NCI-H2171 (cell line): Measurements from ENCODE around the gene EIF4G3.
"Not testable (repeated sequence)": the region's sequence is repeated elsewhere in the genome, so short reads cannot be mapped to it uniquely, and the experiment has no call there.

Experiments
- DNase-seq: peaks from one replicate; lab custom pipeline; 2025; lab: John Stamatoyannopoulos, UW

The EIF4G3 gene

DNA sequence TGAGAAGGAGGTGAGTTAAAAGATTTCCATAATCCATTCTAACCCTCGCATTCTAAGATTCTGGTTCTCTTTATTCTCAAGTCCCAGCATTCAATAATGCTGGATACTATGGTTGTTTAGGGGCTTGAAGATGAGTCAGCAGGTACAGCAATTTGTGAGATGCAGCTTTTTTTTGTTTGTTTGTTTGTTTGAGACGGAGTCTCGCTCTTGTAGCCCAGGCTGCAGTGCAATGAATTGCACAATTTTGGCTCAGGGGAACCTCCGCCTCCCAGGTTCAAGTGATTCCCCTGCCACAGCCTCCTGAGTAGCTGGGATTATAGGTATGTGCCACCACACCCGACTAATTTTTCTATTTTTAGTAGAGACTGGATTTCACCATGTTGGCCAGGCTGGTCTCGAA is 23.3 kb downstream of the EIF4G3 start:
- no peak for DNase-seq

DNA sequence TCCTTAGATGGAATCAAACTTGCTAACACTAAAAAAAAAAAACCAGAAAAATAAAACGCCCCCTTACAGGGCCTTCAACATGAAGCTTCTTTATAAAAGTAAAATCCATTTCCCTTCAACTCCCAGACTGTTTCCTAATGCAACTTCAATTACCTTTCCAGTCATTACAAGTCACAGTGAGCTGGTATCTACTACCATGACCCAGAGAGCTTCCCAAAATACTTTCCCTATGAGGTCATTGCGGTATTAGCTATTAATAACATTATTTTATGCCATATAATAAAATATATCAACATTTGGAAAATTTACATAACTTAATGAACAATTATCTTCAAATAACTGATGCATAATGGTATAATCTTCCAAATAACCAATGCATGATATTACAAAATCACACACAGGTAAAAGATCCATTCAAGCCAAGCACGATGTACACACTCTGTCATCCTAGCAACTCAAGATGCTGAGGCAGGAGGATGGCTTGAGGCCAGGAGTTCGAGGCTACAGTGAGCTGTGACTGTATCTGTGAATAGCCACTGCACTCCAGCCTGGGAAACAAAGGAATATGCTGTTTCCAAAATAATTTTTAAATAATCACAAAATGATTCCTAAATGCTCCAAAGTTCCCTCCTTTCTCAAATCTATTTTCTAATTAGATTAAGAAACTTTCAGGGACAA is 24.1 kb downstream of the EIF4G3 start:
- DNase-seq = no peak

DNA sequence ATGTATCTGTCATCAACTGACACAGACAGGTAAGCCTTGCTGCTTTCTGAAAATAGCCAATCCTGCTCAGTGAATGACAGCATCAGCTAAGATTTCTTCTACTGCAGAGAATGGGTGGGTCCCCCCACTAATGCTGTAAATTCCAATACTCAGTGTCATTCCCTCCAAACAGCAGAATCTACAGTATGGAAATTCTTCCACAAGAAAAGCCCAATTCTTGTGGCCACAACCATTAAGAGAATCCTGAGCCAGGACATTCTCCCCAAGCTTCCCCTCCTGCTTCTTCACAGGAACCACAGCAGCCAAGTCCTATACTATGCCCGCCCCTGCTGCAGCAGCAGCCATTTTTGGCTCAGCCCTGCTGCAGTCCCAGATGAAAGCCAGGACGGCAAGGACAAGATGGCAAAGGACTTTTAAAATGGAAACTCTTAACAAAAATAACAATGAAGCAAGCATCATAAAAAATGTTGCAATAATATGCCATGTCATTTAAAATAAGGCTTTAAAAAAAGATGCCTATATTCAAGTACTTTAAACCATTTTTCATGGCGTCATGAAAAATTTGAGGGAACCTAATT is 26.8 kb downstream of the EIF4G3 start:
- DNase-seq = no peak

DNA sequence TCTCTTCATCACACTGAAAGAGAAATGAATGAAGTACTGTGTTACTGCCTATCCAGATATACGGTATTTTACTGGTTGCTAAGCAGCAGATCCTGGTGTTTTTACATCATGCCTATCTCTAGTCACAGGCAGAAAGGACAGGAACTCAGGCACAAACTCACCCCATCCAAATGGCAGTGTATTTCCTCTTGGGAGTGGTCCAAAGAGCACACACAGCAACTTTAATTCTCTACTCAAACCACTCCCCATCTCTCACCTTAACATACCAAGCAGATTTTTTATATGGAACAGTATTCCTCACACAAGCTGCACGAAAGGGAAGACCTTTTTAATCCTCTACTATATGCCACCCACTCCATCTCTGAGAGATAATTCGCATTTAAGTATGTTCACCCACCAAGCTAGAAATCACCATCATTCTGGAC is 27.3 kb downstream of the EIF4G3 start:
- no peak for DNase-seq

DNA sequence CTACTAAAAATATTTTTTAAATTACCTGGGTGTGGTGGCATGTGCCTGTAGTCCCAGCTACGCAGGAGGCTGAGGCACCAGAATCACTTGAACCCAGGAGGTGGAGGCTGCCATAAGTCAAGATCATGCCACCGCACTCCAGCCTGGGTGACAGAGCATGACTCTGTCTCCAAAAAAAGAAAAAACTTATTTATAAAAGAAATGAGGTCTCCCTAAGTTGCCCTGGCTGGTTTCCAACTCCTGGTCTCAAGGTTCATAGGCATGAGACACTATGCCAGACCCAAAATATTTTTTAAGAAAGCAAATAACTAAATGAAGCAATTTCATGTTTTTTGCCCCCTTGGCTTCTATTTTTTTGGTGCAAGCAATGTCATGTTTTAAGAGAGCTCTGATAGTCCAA is 32.9 kb downstream of the EIF4G3 start:
- DNase-seq = no peak

DNA sequence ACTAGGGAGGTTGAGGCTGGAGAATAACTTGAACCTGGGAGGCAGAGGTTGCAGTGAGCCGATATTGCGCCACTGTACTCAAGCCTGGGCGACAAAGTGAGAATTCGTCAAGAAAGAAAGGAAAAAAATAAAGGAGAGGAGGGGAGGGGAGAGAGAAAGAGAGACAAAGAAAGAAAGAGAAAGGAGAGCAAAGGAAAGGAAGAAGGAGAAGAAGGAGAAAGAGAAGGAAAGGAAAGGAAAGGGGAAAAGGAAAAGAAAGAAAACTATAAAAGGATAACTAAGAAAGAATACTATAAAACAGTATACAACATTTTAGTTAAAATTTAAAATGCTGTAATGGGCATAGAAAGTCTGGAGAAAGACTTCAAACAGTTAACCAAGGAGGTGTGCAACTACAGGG is 33.6 kb downstream of the EIF4G3 start:
- no peak for DNase-seq

DNA sequence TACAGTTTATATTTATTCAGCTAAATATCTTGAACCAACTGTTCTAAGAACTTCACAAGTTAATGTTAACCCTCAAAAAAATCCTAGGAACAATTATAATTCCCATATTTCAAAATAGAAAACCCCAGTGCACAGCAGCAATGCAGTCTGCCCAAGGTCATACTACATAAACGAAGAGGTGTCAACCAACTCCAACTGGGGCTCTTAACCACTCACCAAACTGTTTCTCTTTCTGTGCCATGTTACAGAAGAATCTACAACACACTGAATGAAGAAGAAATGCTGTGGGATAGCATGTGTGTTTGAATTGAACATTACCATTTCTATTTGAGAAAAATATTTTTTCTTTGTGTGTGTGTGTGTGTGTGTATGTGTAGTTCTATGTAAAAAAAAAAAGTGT is 35.7 kb downstream of the EIF4G3 start:
- no peak for DNase-seq

DNA sequence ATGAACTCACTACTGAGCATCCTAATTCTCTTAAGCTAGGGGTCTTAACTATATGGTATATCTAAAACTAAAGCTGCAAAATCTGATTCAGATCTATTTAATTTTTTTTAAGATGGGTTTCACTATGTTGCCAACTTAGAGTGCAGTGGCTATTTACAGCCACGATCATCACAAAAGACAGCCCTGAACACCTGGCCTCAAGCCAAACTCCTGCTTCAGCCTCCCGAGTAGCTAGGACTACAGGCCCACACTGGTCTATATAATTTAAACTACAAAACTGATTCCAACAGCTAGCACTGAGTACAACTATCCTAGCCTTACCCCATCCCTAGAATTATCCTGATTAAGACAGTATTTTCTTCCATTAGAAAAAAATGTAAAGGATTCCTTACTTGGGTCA is 37.1 kb downstream of the EIF4G3 start:
- no peak for DNase-seq

DNA sequence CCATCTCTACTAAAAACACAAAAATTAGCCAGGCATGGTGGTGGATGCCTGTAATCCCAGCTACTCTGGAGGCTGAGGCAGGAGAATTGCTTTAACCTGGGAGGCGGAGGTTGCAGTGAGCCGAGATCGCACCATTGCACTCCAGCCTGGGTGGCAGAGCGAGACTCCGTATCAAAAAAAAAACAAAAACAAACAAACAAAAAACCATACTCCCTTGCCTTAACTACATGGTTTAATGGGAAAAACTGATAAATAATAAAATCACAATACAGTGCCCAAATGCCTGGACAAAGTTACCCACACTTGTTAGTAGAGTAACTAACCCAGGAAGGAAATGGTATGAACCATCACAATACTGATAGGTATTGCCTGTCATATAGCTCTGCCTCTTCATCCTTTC is 40.4 kb downstream of the EIF4G3 start:
- not testable (repeated sequence) for DNase-seq

DNA sequence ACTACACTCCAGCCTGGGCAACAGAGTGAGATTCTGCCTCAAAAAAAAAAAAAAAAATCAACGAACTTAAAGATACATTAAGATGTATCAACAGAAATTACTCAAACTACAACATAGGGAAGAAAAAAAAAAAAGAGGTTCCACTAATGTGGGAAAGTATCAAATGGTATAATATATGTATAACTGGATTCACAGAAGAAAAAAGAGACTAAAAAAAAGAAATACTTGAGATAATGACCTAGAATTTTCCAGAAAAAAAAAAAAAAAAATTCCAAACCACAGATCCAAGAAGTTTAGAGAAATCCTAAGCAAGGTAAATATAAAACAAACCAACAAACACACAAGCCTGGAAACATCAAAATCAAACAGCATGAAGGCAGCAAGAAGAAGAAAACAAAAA is 45.5 kb downstream of the EIF4G3 start:
- DNase-seq = no peak

DNA sequence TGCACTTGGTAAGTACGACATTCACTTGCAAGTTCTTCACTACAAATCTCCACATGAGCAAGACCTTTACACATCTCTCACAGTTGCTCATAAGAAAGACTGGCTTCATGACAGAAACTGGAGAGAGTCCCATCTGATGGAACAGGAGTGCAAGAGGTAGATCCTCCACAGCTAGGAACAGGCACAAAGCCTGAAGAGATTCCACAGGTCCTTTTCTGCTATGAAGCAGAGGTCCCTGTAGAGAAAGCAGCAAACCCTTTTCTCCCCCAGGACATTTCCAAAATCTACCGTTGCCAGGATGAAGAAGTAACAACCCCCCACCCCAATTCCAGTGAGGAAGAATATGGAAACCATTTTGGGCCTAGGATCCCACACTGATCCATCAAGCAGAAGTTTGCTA is 47.3 kb downstream of the EIF4G3 start:
- no peak for DNase-seq

DNA sequence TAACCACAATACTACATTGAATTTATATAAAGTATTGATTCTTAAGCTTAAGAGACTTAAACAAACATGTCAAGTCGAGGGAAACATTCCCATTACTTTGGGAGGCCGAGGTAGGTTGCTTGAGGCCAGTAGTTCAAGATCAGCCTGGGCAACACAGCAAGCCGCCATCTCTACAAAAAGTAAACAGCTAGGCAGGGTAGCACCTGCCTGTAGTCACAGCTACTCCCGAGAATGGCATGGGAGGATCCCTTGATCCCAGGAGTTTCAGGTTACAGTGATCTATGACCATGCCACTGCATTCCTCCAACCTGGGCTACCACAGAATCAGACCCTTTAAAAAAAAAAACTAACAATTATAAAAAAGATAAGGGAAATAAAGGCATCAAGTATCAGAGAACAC is 50.4 kb downstream of the EIF4G3 start:
- DNase-seq = no peak

DNA sequence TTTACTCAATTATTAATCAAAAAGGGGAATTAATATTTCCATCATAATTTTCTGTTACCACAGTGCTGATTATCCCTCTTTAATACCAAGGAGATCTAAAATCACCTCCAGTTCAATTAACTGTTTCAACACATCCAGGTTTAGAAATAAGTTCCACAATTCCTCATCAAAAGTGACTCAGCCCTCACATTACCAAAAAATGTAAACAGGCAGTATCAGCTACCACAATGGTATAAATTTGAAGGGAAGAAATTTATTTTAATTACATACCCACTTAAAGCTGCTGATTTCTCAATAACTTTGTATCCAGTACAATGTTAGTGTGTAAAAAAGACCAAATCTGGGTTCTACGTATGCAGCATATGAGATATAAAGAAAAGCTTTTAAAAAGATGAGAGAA is 51.9 kb downstream of the EIF4G3 start:
- DNase-seq = no peak

DNA sequence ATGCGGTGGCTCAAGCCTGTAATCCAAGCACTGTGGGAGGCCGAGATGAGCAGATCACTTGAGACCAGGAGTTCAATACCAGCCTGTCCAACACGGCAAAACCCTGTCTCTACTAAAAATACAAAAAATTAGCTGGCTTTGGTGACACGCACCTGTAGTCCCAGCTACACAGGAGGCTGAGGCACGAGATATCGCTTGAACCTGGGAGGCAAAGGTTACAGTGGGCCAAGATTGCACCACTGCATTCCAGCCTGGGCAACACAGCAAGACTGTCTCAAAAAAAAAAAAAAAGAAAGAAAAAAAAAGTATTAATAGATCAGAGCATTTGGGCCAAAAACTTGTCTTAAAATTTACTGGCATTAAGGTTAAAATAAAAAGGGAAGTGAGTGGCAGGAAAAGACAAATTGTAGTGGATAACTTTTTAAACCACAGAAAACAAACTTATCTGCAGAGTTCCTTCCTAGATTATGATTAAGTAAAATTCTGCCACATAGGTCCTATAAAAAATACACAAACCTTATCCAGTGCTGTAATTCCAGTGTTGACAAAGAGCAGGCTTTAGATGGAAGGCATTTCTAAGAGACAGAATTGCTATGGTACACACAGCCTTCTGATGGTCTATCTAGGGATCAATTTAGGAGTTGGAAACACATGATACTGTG is 53.3 kb downstream of the EIF4G3 start:
- no peak for DNase-seq

DNA sequence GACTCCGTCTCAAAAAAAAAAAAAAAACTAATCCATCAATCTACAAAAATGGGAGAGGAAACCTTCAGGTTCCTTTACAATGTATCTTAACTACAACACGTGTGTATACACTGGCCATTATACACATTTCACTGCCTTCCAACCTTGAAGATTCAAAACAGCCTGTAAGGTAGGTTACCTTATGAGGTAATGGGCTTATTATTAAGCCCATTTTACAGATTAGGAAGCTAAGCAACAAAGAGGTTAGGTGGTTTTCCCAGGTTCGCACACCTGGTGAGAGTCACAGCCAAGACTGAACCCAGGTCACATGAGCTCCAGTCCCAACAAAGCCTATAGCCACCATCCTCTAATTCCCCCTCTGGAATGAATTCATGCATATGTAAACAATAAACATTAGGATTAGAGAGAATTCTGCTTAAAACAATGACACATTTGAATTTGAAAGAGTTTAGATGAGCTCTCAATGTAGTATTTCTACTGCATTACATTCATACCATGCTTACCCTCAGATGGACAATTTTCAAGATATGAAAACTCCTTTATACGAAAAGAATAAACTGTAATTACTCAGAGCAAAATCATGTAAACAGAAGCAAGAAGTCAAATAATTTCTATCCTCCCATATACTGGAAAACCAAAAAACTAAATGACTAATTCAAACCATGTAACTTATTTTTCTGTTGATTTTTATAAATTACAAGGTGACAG is 54.8 kb downstream of the EIF4G3 start:
- DNase-seq = no peak

DNA sequence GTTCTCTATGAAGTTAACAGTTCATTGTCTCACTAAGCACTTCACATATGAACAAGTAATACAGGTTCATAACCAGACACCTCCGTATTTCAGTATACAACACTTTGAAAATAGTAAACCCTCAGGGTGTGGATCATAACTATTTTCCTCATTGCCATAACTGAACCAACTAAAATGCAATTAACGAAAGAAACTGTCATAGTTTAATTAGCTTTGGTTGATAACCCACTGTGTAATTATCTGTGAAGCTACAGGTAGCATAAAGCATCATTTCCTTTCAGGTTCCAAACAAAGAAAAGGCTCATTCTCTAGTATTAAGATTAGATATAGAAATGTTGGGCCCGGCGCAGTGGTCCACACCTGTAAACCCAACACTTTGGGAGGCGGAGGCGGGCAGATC is 58.5 kb downstream of the EIF4G3 start:
- no peak for DNase-seq

DNA sequence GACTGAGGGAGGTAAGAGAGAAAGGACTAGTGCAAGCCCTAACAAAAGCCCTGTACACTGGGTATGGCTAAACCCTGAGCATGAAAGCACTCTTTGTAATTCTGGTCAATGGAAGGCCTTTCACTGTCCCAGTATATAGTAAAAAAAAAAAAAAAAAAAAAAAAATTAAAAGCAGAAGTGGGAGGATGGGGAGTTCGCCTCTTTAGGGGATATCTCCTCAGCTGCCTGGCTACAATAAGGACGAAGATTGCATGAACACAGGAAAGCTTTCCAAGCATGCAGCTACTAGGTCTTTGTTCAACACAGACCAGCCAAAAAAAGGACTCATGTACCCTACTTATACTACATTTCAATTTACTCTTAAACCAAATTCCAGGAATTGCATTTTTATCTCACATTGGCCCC is 59.1 kb downstream of the EIF4G3 start:
- DNase-seq = no peak

DNA sequence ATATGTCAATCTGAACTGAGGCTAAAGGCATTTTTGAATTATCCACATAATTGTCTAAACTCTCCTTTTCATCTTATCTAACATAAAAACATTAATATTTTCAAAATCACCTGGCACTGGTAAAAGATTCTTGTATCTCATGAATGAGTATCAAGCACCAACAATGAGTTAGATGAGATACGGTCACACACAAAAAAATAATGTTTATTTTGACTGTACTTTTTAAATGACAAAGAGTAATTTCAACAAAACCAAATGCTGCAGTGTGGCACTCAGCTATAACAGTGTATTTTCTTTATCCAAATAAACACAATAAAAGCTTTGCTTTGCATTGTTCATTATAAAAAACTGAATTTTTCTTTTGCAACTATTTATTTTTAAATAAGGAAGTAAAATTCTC is 59.5 kb downstream of the EIF4G3 start:
- no peak for DNase-seq

DNA sequence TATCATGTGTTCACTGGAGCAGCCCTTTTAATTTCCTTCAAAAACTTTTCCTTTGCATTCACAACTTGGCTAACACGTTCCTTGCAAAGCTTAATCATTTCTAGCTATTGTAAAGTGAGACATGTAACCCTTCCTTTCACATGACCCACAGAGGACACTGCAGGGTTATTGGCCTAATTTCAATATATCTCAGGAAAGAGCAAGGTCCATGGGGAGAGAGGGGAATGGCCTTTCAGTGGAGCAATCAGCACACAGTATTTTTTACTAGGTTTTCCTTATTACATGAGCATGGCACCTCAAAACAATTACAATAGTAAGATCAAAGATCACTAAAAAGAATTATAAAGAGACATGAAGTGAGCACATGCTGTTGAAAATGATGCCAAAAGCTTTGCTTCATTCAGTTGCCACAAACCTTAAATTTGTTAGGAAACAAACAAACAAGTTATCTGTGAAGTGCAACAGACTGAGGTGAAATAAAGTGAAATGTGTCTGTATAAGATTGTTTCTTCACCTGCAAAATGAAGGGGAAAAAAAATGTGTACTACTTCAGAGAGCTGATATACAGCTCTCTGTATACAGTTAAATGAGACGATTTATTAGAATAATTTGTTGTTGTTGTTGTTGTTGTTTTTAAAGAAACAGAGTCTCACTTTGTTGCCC is 61.5 kb downstream of the EIF4G3 start:
- no peak for DNase-seq

DNA sequence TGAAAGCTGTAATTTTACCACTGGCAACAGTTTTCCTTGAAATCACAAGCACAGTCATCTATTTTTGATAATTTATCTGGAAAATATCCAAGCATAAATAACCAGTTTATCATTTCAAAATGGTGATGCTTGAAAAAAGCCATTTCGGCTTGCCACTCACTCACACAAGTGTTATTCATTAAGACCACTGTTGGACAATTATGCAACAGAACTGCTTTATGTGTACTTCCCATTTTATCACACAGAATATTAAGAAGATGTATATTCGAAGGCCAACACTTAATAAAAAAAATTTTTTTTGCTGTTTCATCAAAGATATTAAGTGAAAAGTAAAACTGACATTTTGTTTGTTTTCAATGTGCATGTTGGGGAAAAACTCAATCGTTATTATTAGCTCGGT is 62.3 kb downstream of the EIF4G3 start:
- DNase-seq = no peak

DNA sequence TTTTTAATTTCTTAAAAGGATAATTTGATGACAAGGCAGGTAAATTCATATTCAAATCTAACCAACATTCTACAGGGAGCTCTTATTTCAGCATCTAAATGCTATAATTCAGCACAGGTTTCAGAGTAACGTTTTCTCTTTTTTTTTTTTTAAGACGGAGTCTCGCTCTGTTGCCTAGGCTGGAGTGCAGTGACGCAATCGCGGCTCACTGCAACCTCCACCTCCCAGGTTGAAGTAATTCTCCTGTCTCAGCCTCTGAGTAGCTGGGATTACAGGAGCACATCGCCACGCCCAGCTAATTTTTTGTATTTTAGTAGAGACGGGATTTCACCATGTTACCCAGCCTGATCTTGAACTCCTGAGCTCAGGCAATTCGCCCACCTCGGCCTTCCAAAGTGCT is 66.5 kb downstream of the EIF4G3 start:
- DNase-seq = no peak

DNA sequence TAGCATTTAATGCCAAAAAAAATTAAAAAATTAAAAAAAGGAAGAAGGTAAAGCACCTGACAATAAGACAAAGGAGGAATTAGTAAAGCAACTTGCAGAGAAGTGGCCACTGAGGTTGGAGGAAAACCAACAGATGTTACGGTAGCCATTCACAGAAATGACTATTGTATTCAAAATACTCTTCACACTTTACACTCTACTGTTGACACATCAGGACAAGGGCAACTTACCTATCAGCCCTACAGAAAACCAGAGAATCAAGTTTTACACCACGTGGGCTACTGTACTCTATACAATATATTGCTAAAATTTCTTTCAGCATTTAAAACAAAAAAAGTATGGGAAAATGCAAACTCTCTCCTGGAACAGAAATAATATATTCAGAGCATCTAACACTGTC is 70.0 kb downstream of the EIF4G3 start:
- DNase-seq = no peak

DNA sequence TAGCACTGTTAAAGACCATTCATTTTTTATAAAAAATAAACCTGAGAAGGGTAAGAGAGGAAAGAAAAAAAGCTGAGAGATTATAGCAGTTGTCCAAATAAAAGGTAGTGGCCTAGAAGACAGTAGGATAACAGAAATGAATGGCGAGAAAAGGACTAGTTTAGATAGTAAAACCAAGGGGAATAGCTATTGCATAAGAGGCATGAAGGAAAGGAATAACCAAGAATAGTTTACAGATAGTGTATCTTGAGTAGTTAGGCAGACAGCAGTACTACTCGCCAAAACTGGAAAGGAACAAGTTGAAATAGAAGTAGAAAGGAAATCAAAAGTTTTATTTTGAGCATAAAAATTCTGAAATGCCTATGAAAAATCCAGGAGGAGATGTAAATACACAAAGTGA is 70.5 kb downstream of the EIF4G3 start:
- no peak for DNase-seq
